Measurements from ENCODE around the gene RTP5.

Gene RTP5

GRCh38 chr2:241909769-241910168, 40.2 kb downstream of the RTP5 start:
- TF ChIP-seq TCF12 (IDR thresholded peaks at IDR 0.05; ENCODE audit: low read depth), result no peak
- TF ChIP-seq RAD21 (IDR thresholded peaks at IDR 0.05; ENCODE audit: low read depth), result no peak
- no peak for TF ChIP-seq TEAD4 (IDR thresholded peaks at IDR 0.05)
- no peak for TF ChIP-seq NFIC (IDR thresholded peaks at IDR 0.05)
- TF ChIP-seq ZBTB7A (IDR thresholded peaks at IDR 0.05; ENCODE audit: low read depth), result no peak

- TF ChIP-seq MAX (IDR thresholded peaks at IDR 0.05), result no peak
- TF ChIP-seq REST (IDR thresholded peaks at IDR 0.05; ENCODE audit: low read depth), result no peak
- TF ChIP-seq TAF1 (IDR thresholded peaks at IDR 0.05; ENCODE audit: low read depth), result no peak
These were observed 41.3 kb downstream of the RTP5 start for GRCh38 chr2:241910604-241911520.

- TF ChIP-seq ZBTB7A (IDR thresholded peaks at IDR 0.05; ENCODE audit: low read depth) (no peak), TCF12 (IDR thresholded peaks at IDR 0.05; ENCODE audit: low read depth) (no peak), EP300 (IDR thresholded peaks at IDR 0.05; ENCODE audit: borderline replicate concordance) (no peak), TEAD4 (IDR thresholded peaks at IDR 0.05) (no peak), YY1 (IDR thresholded peaks at IDR 0.05; ENCODE audit: low read depth) (no peak), FOXM1 (IDR thresholded peaks at IDR 0.05; ENCODE audit: borderline replicate concordance, low read depth) (no peak), USF1 (IDR thresholded peaks at IDR 0.05) (no peak), TAF1 (IDR thresholded peaks at IDR 0.05; ENCODE audit: low read depth) (no peak), NFIC (IDR thresholded peaks at IDR 0.05) (no peak), CEBPB (IDR thresholded peaks at IDR 0.05) (no peak), CREB1 (IDR thresholded peaks at IDR 0.05; ENCODE audit: low read depth) (no peak), RAD21 (IDR thresholded peaks at IDR 0.05; ENCODE audit: low read depth) (no peak), EGR1 (IDR thresholded peaks at IDR 0.05) (no peak)
These were observed 42.0 kb downstream of the RTP5 start for GRCh38 chr2:241911551-241911950.

GRCh38 chr2:241912021-241912555, 42.6 kb downstream of the RTP5 start:
- TF ChIP-seq YY1 (IDR thresholded peaks at IDR 0.05; ENCODE audit: low read depth) (no peak), RAD21 (IDR thresholded peaks at IDR 0.05; ENCODE audit: low read depth) (no peak), NFIC (IDR thresholded peaks at IDR 0.05) (no peak), TCF12 (IDR thresholded peaks at IDR 0.05; ENCODE audit: low read depth) (no peak), REST (IDR thresholded peaks at IDR 0.05; ENCODE audit: low read depth) (no peak), MAX (IDR thresholded peaks at IDR 0.05) (no peak), CREB1 (IDR thresholded peaks at IDR 0.05; ENCODE audit: low read depth) (no peak), ZBTB7A (IDR thresholded peaks at IDR 0.05; ENCODE audit: low read depth) (no peak), USF1 (IDR thresholded peaks at IDR 0.05) (no peak), TEAD4 (IDR thresholded peaks at IDR 0.05) (no peak), FOXM1 (IDR thresholded peaks at IDR 0.05; ENCODE audit: borderline replicate concordance, low read depth) (no peak), CEBPB (IDR thresholded peaks at IDR 0.05) (no peak), EGR1 (IDR thresholded peaks at IDR 0.05) (no peak)

- no peak for TF ChIP-seq EGR1 (IDR thresholded peaks at IDR 0.05)
- no peak for TF ChIP-seq CEBPB (IDR thresholded peaks at IDR 0.05)
- TF ChIP-seq YY1 (IDR thresholded peaks at IDR 0.05; ENCODE audit: low read depth), result no peak
- TF ChIP-seq FOXM1 (IDR thresholded peaks at IDR 0.05; ENCODE audit: borderline replicate concordance, low read depth), result no peak
- no peak for TF ChIP-seq TEAD4 (IDR thresholded peaks at IDR 0.05)
- no peak for TF ChIP-seq USF1 (IDR thresholded peaks at IDR 0.05)
- TF ChIP-seq TAF1 (IDR thresholded peaks at IDR 0.05; ENCODE audit: low read depth), result no peak
- no peak for TF ChIP-seq REST (IDR thresholded peaks at IDR 0.05; ENCODE audit: low read depth)
- no peak for TF ChIP-seq EP300 (IDR thresholded peaks at IDR 0.05; ENCODE audit: borderline replicate concordance)
- TF ChIP-seq MAX (IDR thresholded peaks at IDR 0.05), result no peak
- TF ChIP-seq NFIC (IDR thresholded peaks at IDR 0.05), result no peak
- no peak for TF ChIP-seq TCF12 (IDR thresholded peaks at IDR 0.05; ENCODE audit: low read depth)
- TF ChIP-seq RAD21 (IDR thresholded peaks at IDR 0.05; ENCODE audit: low read depth), result no peak
- TF ChIP-seq ZBTB7A (IDR thresholded peaks at IDR 0.05; ENCODE audit: low read depth), result no peak
- TF ChIP-seq CREB1 (IDR thresholded peaks at IDR 0.05; ENCODE audit: low read depth), result no peak
These were observed 44.2 kb downstream of the RTP5 start for GRCh38 chr2:241913703-241914102.

All from Ishikawa (cell line).